ENCODE measurements around the gene ASB1. TPM values are rescaled to one million over a fixed set of nuclear protein-coding genes. Genes with fewer than 3 reads are reported as not detected.
A peak's percentile ranks its signal among the peaks of the same experiment; 100 is the strongest.

ASB1 gene
- total and polyA plus RNA-seq, 9 of the 15 experiments (the other 6 are each of a cell fraction or from before 2014, with no cell fraction given) = 6.3 to 37.7 (median 23.9) TPM

- TF ChIP-seq, protein P1, sequence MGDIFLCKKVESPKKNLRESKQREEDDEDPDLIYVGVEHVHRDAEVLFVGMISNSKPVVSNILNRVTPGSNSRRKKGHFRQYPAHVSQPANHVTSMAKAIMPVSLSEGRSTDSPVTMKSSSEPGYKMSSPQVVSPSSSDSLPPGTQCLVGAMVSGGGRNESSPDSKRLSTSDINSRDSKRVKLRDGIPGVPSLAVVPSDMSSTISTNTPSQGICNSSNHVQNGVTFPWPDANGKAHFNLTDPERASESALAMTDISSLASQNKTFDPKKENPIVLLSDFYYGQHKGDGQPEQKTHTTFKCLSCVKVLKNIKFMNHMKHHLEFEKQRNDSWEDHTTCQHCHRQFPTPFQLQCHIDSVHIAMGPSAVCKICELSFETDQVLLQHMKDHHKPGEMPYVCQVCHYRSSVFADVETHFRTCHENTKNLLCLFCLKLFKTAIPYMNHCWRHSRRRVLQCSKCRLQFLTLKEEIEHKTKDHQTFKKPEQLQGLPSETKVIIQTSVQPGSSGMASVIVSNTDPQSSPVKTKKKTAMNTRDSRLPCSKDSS (IDR thresholded peaks at IDR 0.05; ENCODE audit: low read depth, partially characterized antibody) = no peak
- TF ChIP-seq TFE3 (CRISPR knock-in tag; IDR thresholded peaks at IDR 0.05) (no peak), KAT8 (IDR thresholded peaks at IDR 0.05; ENCODE audit: low read depth) (no peak), ZNF699 (CRISPR knock-in tag; IDR thresholded peaks at IDR 0.05; ENCODE audit: insufficient replicate concordance) (no peak), CBX8 (IDR thresholded peaks at IDR 0.05; ENCODE audit: borderline replicate concordance, extremely low read depth, low read depth, low read length, poor library complexity, severe bottlenecking) (no peak), HDAC2 (IDR thresholded peaks at IDR 0.05) (no peak; the same call in 1 of the 2 replicates), ZNF431 (CRISPR knock-in tag; IDR thresholded peaks at IDR 0.05) (no peak), ZNF324 (CRISPR knock-in tag; IDR thresholded peaks at IDR 0.05) (no peak), DPF2 (IDR thresholded peaks at IDR 0.05) (peak; percentile 66), RBM25 (IDR thresholded peaks at IDR 0.05; ENCODE audit: low read depth, low read length, severe bottlenecking) (no peak), ZNF444 (CRISPR knock-in tag; IDR thresholded peaks at IDR 0.05) (no peak), WHSC1 (IDR thresholded peaks at IDR 0.05; ENCODE audit: low read length) (no peak), CBX2 (IDR thresholded peaks at IDR 0.05; ENCODE audit: insufficient read depth, low read length, poor library complexity, severe bottlenecking) (no peak), ZFPM2 (CRISPR knock-in tag; IDR thresholded peaks at IDR 0.05) (no peak), THRAP3 (IDR thresholded peaks at IDR 0.05; ENCODE audit: borderline replicate concordance) (no peak), ARID1B (IDR thresholded peaks at IDR 0.05) (peak; percentile 90), XRCC3 (IDR thresholded peaks at IDR 0.05) (no peak), ZBTB17 (CRISPR knock-in tag; IDR thresholded peaks at IDR 0.05) (no peak), NR0B1 (IDR thresholded peaks at IDR 0.05; ENCODE audit: partially characterized antibody) (no peak), RFX7 (CRISPR knock-in tag; IDR thresholded peaks at IDR 0.05) (no peak), CBFB (CRISPR knock-in tag; IDR thresholded peaks at IDR 0.05) (no peak), SNIP1 (IDR thresholded peaks at IDR 0.05; ENCODE audit: low read depth) (no peak)
- TF ChIP-seq, protein P2, sequence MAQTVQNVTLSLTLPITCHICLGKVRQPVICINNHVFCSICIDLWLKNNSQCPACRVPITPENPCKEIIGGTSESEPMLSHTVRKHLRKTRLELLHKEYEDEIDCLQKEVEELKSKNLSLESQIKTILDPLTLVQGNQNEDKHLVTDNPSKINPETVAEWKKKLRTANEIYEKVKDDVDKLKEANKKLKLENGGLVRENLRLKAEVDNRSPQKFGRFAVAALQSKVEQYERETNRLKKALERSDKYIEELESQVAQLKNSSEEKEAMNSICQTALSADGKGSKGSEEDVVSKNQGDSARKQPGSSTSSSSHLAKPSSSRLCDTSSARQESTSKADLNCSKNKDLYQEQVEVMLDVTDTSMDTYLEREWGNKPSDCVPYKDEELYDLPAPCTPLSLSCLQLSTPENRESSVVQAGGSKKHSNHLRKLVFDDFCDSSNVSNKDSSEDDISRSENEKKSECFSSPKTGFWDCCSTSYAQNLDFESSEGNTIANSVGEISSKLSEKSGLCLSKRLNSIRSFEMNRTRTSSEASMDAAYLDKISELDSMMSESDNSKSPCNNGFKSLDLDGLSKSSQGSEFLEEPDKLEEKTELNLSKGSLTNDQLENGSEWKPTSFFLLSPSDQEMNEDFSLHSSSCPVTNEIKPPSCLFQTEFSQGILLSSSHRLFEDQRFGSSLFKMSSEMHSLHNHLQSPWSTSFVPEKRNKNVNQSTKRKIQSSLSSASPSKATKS (CRISPR knock-in tag; IDR thresholded peaks at IDR 0.05) = no peak
Measured at GRCh38 chr2:238420878-238421694, 5.6 kb upstream of the ASB1 start (continued).
